MCF 10A (cell line): ENCODE measurements around the gene LNPEP. TPM values are rescaled to one million over a fixed set of nuclear protein-coding genes. Genes with fewer than 3 reads are reported as not detected.

Source experiments
- Bru-seq: library from RNA; stranded (reverse); fragments of 400-500 nt; gene quantifications from one replicate; lab custom pipeline; 2021; lab: Mats Ljungman, UMichigan
- BruChase-seq, 2 experiments: library from RNA; stranded (reverse); fragments of 400-500 nt; gene quantifications; one replicate each; lab custom pipeline; 2021; lab: Mats Ljungman, UMichigan
- BruUV-seq: library from RNA; stranded (reverse); fragments of 400-500 nt; replicated peaks from 2 replicates; lab custom pipeline; 2021; lab: Mats Ljungman, UMichigan
- CTCF ChIA-PET: fragments of 300-600 bp; sonication (Branson Sonifier 250); formaldehyde crosslinking; extraction: SDS; loops from one replicate; lab custom pipeline; 2021; ENCODE audit warnings: antibody characterized with exemption, inconsistent platforms; lab: Yijun Ruan, JAX
- POLR2A ChIA-PET: fragments of 300-600, 350-650 bp; sonication (Branson Sonifier 250); formaldehyde crosslinking; extraction: SDS; loops from one replicate; lab custom pipeline; 2020; ENCODE audit warnings: antibody characterized with exemption, inconsistent platforms; lab: Yijun Ruan, JAX
- DNase-seq: peaks from one replicate; pipeline ENCODE4 v3.0.0-alpha.2; 2018; ENCODE audit not compliant: unreplicated experiment
- H3K27ac Mint-ChIP-seq: one replicate; pipeline ENCODE4 v1.8.0; 2022; ENCODE audit warnings: mild to moderate bottlenecking, low read depth, mixed read lengths; ENCODE audit not compliant: unreplicated experiment
- H3K27me3 Mint-ChIP-seq: one replicate; pipeline ENCODE4 v1.8.0; 2022; ENCODE audit warnings: mixed read lengths; ENCODE audit not compliant: insufficient read depth, unreplicated experiment
- H3K36me3 Mint-ChIP-seq: one replicate; pipeline ENCODE4 v1.8.0; 2022; ENCODE audit warnings: mild to moderate bottlenecking, moderate library complexity, mixed read lengths; ENCODE audit not compliant: insufficient read depth, unreplicated experiment
- H3K4me1 Mint-ChIP-seq: one replicate; pipeline ENCODE4 v1.8.0; 2022; ENCODE audit warnings: mixed read lengths; ENCODE audit not compliant: insufficient read depth, unreplicated experiment
- H3K4me3 Mint-ChIP-seq: one replicate; pipeline ENCODE4 v1.8.0; 2022; ENCODE audit warnings: mild to moderate bottlenecking, moderate library complexity, mixed read lengths; ENCODE audit not compliant: unreplicated experiment
- H3K9me3 Mint-ChIP-seq: one replicate; pipeline ENCODE4 v1.8.0; 2022; ENCODE audit warnings: mixed read lengths; ENCODE audit not compliant: unreplicated experiment
- intact Hi-C: fragments of 100-400 bp; cut with micrococcal nuclease; formaldehyde crosslinking; loops from 2 replicates; pipeline ENCODE4 v1.14.1; 2022
- long read RNA-seq: library from polyadenylated mRNA; stranded (forward); transcript quantifications from one replicate; pipeline ENCODE4 v2.0.0, GENCODE V29; 2022
- total RNA-seq: library from RNA; stranded (reverse); gene quantifications from 2 replicates; pipeline ENCODE4 v1.2.3, GENCODE V29; 2022
- TF ChIP-seq, protein P1 (sequence below): fragments of 200-600 bp; IDR thresholded peaks from one replicate; pipeline ENCODE4 v1.8.0; 2022; ENCODE audit warnings: antibody characterized with exemption, mild to moderate bottlenecking; ENCODE audit not compliant: unreplicated experiment

Gene LNPEP
- total RNA-seq (26.4 and 30.5 TPM in 2 replicates), Bru-seq, nascent RNA (percentile 76 among the genes with signal in this experiment), BruChase-seq, experiment 1, labeled RNA remaining after a 6-hour chase (percentile 93 among the genes with signal in this experiment), BruChase-seq, experiment 2, labeled RNA remaining after a 2-hour chase (percentile 88 among the genes with signal in this experiment)
- long read RNA-seq, full-length matches to known transcripts, result 10 of 16 reads
- long read RNA-seq, partial matches to known transcripts, result 2 of 16 reads
- long read RNA-seq, other reads (novel, unspliced or antisense), result 4 of 16 reads

DNA sequence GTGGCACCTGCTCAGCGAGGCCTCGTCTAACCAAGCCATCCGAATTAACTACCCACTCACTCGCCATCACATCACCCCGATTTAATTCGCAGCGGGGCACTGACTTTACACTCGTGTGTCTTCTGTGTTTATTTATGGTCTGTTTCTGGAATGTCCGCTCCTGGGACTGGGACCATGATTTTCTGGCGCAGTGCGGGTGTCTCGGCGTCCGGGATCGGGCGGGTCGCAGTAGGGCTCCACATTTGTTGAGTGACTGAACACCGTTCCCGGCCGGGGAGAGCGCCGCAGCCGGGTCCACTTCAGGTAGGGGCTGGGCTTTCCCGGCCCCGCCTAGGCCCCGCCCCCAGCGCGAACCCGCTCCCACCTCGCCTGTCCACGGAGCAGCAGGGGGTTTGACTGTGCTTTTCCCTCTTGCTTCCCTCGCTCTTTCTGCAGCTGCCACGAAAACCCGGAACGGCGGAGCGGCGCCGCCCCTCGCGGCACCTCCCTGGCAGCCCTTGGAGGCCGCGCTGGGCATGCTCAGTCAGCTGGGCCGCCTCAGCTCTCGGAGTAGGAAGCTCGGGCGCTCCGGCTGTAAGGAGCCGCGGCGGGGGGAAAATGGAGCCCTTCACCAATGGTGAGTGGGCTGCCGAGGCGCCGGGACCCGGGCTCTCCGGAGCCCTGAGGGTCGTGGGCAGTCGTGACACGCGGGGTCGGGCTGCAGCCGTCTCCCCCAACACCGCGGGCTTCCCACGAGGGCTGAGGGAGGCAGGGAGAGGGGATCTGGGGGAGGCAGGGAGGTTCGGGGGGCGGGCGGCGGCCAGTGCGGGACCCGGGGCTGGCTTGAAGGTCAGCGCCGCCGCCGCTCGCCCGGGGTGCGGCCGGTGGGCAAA is at the start of gene LNPEP:
Gene LNPEP, plus strand, starts transcription at position 522 of the 872 bp plus-strand sequence. Its CDS starts 76 bp downstream, at position 598.
- DNase-seq, result peak; percentile 98
- POLR2A ChIA-PET, result interaction anchor here (0.6 to 2.7 kb wide), 25 partner anchors 10 to 1841 kb away, joined by 3 to 30 read pairs (median 4); partner anchors contain the start of genes ERAP1 and ERAP2
- H3K27me3 Mint-ChIP-seq, result no peaks in the 10 kb centered on the region
- intact Hi-C loops, result loop anchor here (1.0 to 5.0 kb wide), 5 partner anchors 59 to 323 kb away; partner anchors contain the start of gene ERAP2
- H3K36me3 Mint-ChIP-seq, result no peaks in the 10 kb centered on the region
- H3K27ac Mint-ChIP-seq, result peak within 1 kb of the TSS; percentile 82
- peaks cover 31% of the 10 kb centered on the region for H3K4me1 Mint-ChIP-seq
- CTCF ChIA-PET, result interaction anchor here (0.6 to 2.2 kb wide), 5 partner anchors 29 to 187 kb away, joined by 3 to 10 read pairs (median 3); partner anchors contain the start of gene ERAP2
- TF ChIP-seq, protein P1, sequence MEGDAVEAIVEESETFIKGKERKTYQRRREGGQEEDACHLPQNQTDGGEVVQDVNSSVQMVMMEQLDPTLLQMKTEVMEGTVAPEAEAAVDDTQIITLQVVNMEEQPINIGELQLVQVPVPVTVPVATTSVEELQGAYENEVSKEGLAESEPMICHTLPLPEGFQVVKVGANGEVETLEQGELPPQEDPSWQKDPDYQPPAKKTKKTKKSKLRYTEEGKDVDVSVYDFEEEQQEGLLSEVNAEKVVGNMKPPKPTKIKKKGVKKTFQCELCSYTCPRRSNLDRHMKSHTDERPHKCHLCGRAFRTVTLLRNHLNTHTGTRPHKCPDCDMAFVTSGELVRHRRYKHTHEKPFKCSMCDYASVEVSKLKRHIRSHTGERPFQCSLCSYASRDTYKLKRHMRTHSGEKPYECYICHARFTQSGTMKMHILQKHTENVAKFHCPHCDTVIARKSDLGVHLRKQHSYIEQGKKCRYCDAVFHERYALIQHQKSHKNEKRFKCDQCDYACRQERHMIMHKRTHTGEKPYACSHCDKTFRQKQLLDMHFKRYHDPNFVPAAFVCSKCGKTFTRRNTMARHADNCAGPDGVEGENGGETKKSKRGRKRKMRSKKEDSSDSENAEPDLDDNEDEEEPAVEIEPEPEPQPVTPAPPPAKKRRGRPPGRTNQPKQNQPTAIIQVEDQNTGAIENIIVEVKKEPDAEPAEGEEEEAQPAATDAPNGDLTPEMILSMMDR, result no peak
- peak within 1 kb of the TSS; percentile 96 for H3K4me3 Mint-ChIP-seq
- no peaks in the 10 kb centered on the region for H3K9me3 Mint-ChIP-seq
- no TSS peak for BruUV-seq

DNA sequence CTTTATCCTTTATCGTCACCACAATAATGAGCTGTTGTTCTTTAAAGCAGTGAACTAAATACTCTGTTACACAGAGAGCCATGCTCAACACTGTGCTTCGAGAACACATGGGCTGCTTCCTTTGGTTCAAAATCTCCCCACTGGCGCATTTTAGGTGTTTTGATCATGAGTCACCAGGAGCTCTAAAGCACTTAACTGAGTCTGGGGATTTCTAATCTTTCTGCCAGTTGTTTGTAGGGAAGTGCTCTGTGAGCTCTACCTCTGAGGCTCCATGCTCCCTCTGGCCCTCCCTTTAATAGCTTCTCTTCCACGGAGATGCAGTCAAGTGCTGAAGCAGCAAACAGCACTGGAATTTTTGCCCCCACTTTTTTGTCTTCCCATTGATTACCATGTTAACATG is 42.5 kb upstream of the LNPEP start:
- peak; percentile 60 for DNase-seq
- Mint-ChIP-seq H3K27me3 (no peaks in the 10 kb centered on the region), H3K36me3 (peaks cover 39% of the 10 kb centered on the region), H3K4me1 (peaks cover 9% of the 10 kb centered on the region), H3K9me3 (no peaks in the 10 kb centered on the region), H3K4me3 (no peak overlapping the region), H3K27ac (peak overlapping the region; percentile 55)
- CTCF ChIA-PET, result interaction anchor here (0.5 kb wide), 1 partner anchor 279 kb away, joined by 3 read pairs; no protein-coding TSS in a partner anchor
- POLR2A ChIA-PET, result interaction anchor here (1.4 kb wide), 1 partner anchor 17 kb away, joined by 6 read pairs; the partner anchor contains the start of gene ERAP2
- intact Hi-C loops, result no loop called here
- BruUV-seq, result no TSS peak
- TF ChIP-seq, protein P1, result no peak

DNA sequence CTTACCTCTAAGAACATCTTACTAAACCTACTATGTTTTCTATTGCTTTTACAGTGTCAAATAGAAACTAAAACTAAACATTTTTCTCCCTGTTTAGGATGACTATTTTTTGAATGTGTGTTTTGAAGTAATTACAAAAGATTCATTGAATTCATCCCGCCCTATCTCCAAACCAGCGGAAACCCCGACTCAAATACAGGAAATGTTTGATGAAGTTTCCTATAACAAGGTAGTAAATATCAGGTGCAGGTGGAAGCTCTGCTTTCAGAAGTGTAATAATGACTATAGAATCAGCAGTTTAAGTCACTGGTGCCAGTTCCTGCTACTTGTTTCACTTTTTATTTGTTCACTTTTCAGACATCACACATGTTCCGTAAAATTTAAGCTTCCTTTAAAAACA is 39.6 kb upstream of the LNPEP start:
- no TSS peak for BruUV-seq
- TF ChIP-seq, protein P1, result no peak
- DNase-seq, result no peak
- ChIA-PET POLR2A (no interaction called here), CTCF (interaction anchor here (0.6 to 1.4 kb wide), 3 partner anchors 28 to 266 kb away, joined by 3 to 4 read pairs (median 4); no protein-coding TSS in a partner anchor)
- Mint-ChIP-seq H3K27me3 (no peaks in the 10 kb centered on the region), H3K4me3 (no peak overlapping the region), H3K4me1 (peaks cover 9% of the 10 kb centered on the region), H3K27ac (no peak overlapping the region), H3K9me3 (no peaks in the 10 kb centered on the region), H3K36me3 (peaks cover 55% of the 10 kb centered on the region)
- intact Hi-C loops, result no loop called here
